Urinary bladder (tissue), 4 donors: ENCODE measurements around the gene SLC25A12. TPM values are rescaled to one million over a fixed set of nuclear protein-coding genes. Genes with fewer than 3 reads are reported as not detected.
"Not testable (repeated sequence)": the region's sequence is repeated elsewhere in the genome, so short reads cannot be mapped to it uniquely, and the experiment has no call there.

Experiments
- DNase-seq: peaks from one replicate; pipeline ENCODE4 v3.0.0-alpha.2; 2015; ENCODE audit errors: extremely low spot score
- H3K27ac ChIP-seq: one replicate; pipeline ENCODE4 v1.5.1; 2013; ENCODE audit warnings: low read depth, mild to moderate bottlenecking, moderate library complexity
- H3K36me3 ChIP-seq: one replicate; pipeline ENCODE4 v1.6.1; 2013; ENCODE audit warnings: mild to moderate bottlenecking, moderate library complexity; ENCODE audit not compliant: insufficient read depth
- H3K4me1 ChIP-seq: one replicate; pipeline ENCODE4 v1.6.1; 2013; ENCODE audit warnings: mild to moderate bottlenecking, moderate library complexity; ENCODE audit not compliant: insufficient read depth
- H3K4me3 ChIP-seq: one replicate; pipeline ENCODE4 v1.5.1; 2013; ENCODE audit warnings: low read depth, low read length
- WGBS: extraction: QIAGEN DNeasy Blood & Tissue Kit; methylation state at CpG from one replicate; pipeline ENCODE4 v1.1.7; 2013; 5-methylcytosine and 5-hydroxymethylcytosine counted together
- polyA plus RNA-seq: library from polyadenylated mRNA; stranded (reverse); fragments of 200-250 nt; gene quantifications from one replicate; pipeline ENCODE4 v1.2.3, GENCODE V29; 2013
- total RNA-seq: library from RNA; depleted of rRNA; stranded (reverse); fragments of >200 nt; gene quantifications from one replicate; pipeline ENCODE4 v1.2.3, GENCODE V29; 2014
- donor health status: healthy with polysubstance abuse.
- donor health status: healthy.

SLC25A12 gene
- total and polyA plus RNA-seq, 2 donors = 37.2 to 56.0 TPM

DNA sequence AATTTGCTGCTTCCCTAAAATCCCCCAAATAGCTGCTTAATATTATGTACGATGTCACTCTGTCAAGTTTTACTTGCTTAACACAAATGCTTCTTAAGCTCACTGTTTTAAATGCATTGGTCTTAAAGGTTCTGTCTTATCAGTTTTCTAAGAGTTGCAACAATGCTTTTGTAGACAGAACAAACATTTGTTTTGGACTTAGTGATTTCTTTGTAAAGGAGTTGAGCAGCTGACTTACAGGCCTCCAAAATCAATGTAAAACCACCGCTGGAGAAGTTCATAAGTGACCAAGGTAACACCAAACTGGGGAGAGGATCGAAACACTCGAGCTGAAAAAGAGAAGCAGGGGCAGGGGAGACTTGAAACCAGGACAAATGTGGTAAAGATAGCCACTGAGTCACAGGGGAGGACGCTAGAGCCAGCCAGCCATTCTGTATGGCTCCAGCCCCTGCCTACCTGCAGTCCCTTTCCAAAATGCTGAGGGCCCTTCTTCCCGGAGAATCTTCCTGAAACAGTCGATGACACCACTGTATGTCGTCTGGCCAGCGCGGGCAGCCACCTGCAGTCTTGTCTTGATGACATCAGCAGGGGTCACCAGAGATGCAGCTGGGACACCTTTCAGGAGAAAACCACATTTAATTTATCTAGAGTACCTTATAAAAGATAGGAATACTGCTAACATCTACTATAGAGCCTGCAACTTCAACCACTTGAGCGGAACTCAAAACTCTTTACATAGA lies 106.5 kb downstream of the SLC25A12 start:
- H3K36me3 ChIP-seq = peaks cover 4% of the 10 kb centered on the region
- H3K27ac ChIP-seq = no peak overlapping the region
- no peaks in the 10 kb centered on the region for H3K4me1 ChIP-seq
- no peak overlapping the region for H3K4me3 ChIP-seq
- DNase-seq = no peak
- WGBS = 80% methylated on average over 11 of the region's 11 CpGs

DNA sequence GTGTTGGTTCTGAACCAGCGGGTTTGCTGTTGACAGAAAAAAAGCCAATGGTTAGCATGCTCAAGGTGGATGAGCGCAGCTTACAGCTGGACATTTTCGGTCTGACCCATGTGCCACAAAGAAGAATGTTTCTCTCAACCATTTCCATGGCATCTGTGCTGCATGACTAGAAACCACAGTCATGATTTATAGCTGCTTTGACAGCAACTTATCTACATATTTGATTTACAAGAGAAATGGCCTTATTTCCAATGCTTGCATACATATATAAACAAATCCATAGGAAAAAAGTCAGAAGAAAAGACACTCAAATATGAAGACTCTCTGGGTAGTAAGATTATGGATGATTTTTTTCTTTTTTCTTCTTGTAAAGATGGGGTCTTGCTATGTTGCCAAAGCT lies 108.6 kb downstream of the SLC25A12 start:
- peaks cover 4% of the 10 kb centered on the region for H3K36me3 ChIP-seq
- no peak overlapping the region for H3K27ac ChIP-seq
- no peak overlapping the region for H3K4me3 ChIP-seq
- DNase-seq = no peak
- WGBS = 95% methylated on average over 3 of the region's 3 CpGs
- no peaks in the 10 kb centered on the region for H3K4me1 ChIP-seq

- WGBS = 94% methylated on average over 3 of the region's 3 CpGs
Observed at GRCh38 chr2:171778515-171778914, 115.5 kb downstream of the SLC25A12 start.

GRCh38 chr2:171774581-171774980 lies 119.5 kb downstream of the SLC25A12 start:
- H3K36me3 ChIP-seq, H3K4me1 ChIP-seq, DNase-seq, H3K27ac ChIP-seq, H3K4me3 ChIP-seq: not testable (repeated sequence)
- WGBS = 95% methylated on average over 35 of the region's 35 CpGs

More at GRCh38 chr2:171778515-171778914, 115.5 kb downstream of the SLC25A12 start:
- no peak overlapping the region for H3K27ac ChIP-seq
- no peaks in the 10 kb centered on the region for H3K4me1 ChIP-seq
- no peak overlapping the region for H3K4me3 ChIP-seq
- DNase-seq = no peak
- no peaks in the 10 kb centered on the region for H3K36me3 ChIP-seq

DNA sequence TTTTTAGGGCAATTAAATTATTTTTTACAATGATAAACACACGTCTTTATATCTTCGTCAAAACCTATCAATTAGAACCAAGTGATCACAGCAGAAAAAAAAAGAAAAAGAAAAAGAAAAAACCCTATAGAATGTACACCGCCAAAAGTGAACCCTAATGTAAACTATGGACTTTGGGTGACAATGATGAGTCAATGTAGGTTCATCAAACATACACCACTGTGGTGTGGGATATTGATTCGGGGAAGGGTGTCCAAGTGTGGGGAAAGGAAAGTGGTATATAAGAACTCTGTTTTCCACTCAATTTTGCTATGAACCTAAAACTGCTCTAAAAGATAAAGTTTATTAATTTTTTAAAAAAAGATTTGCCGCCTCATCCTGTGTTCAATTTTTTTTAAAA lies 121.7 kb downstream of the SLC25A12 start:
- no peak overlapping the region for H3K4me3 ChIP-seq
- WGBS = 94% methylated on average over 5 of the region's 5 CpGs

GRCh38 chr2:171771463-171771862 lies 122.6 kb downstream of the SLC25A12 start:
- no peak overlapping the region for H3K4me3 ChIP-seq
- no peak overlapping the region for H3K27ac ChIP-seq

More for the DNA sequence above, 121.7 kb downstream of the SLC25A12 start:
- Histone ChIP-seq H3K36me3 (no peaks in the 10 kb centered on the region), H3K4me1 (no peaks in the 10 kb centered on the region), H3K27ac (no peak overlapping the region)
- no peak for DNase-seq

GRCh38 chr2:171763602-171764001 lies 130.4 kb downstream of the SLC25A12 start:
- no peaks in the 10 kb centered on the region for H3K36me3 ChIP-seq
- no peak for DNase-seq
- H3K4me3 ChIP-seq = no peak overlapping the region
- 91% methylated on average over 3 of the region's 3 CpGs for WGBS
- H3K27ac ChIP-seq = no peak overlapping the region
- no peaks in the 10 kb centered on the region for H3K4me1 ChIP-seq

More at GRCh38 chr2:171771463-171771862, 122.6 kb downstream of the SLC25A12 start:
- no peak for DNase-seq
- Histone ChIP-seq H3K36me3 (no peaks in the 10 kb centered on the region), H3K4me1 (no peaks in the 10 kb centered on the region)

GRCh38 chr2:171762879-171763573 lies 131.0 kb downstream of the SLC25A12 start:
- WGBS = 91% methylated on average over 2 of the region's 2 CpGs

GRCh38 chr2:171761176-171761575 lies 132.9 kb downstream of the SLC25A12 start:
- H3K4me3 ChIP-seq, DNase-seq, H3K36me3 ChIP-seq, H3K27ac ChIP-seq, H3K4me1 ChIP-seq: not testable (repeated sequence)
- WGBS = 90% methylated on average over 4 of the region's 4 CpGs

More at GRCh38 chr2:171762879-171763573, 131.0 kb downstream of the SLC25A12 start:
- H3K4me3 ChIP-seq = no peak overlapping the region
- no peaks in the 10 kb centered on the region for H3K4me1 ChIP-seq
- no peak for DNase-seq
- H3K36me3 ChIP-seq = no peaks in the 10 kb centered on the region
- no peak overlapping the region for H3K27ac ChIP-seq

DNA sequence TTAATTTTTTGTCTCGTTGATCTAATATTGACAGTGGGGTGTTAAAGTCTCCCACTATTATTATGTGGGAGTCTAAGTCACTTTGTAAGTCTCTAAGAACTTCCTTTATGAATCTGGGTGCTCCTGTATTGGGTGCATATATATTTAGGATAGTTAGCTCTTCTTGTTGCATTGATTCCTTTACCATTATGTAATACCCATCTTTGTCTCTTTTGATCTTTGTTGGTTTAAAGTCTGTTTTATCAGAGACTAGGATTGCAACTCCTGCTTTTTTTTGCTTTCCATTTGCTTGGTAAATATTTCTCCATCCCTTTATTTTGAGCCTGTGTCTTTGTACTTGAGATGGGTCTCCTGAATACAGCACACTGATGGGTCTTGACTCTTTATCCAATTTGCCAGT lies 135.3 kb downstream of the SLC25A12 start:
- not testable (repeated sequence) for H3K27ac ChIP-seq, DNase-seq, H3K4me1 ChIP-seq, H3K4me3 ChIP-seq, H3K36me3 ChIP-seq
- 99% methylated on average over 1 of the region's 1 CpG for WGBS

GRCh38 chr2:171754254-171754939 lies 139.6 kb downstream of the SLC25A12 start:
- no peak overlapping the region for H3K27ac ChIP-seq
- 94% methylated on average over 1 of the region's 1 CpG for WGBS
- peaks cover 2% of the 10 kb centered on the region for H3K36me3 ChIP-seq
- no peaks in the 10 kb centered on the region for H3K4me1 ChIP-seq
- H3K4me3 ChIP-seq = no peak overlapping the region
- DNase-seq = no peak

GRCh38 chr2:171747371-171747770 lies 146.7 kb downstream of the SLC25A12 start:
- Histone ChIP-seq H3K36me3 (no peaks in the 10 kb centered on the region), H3K4me3 (no peak overlapping the region), H3K4me1 (no peaks in the 10 kb centered on the region), H3K27ac (no peak overlapping the region)
- no peak for DNase-seq
- 84% methylated on average over 3 of the region's 3 CpGs for WGBS

GRCh38 chr2:171745806-171746205 lies 148.2 kb downstream of the SLC25A12 start:
- Histone ChIP-seq H3K36me3 (no peaks in the 10 kb centered on the region), H3K4me3 (no peak overlapping the region), H3K4me1 (no peaks in the 10 kb centered on the region), H3K27ac (no peak overlapping the region)
- 38% methylated on average over 4 of the region's 4 CpGs for WGBS
- DNase-seq = no peak

- H3K27ac ChIP-seq = no peak overlapping the region
- DNase-seq = no peak
- no peaks in the 10 kb centered on the region for H3K4me1 ChIP-seq
- H3K4me3 ChIP-seq = no peak overlapping the region
- no peaks in the 10 kb centered on the region for H3K36me3 ChIP-seq
- WGBS = 76% methylated on average over 1 of the region's 1 CpG
Observed at GRCh38 chr2:171745141-171745540, 148.9 kb downstream of the SLC25A12 start.
